ES-I3 (cell line): ENCODE results near the gene MYOM1.

Source experiments
- H3K36me3 ChIP-seq: 2 replicates; pipeline ENCODE4 v1.6.1; 2013; ENCODE audit warnings: mild to moderate bottlenecking, low read length, control low read depth, moderate library complexity; ENCODE audit not compliant: insufficient read depth
- H3K4me1 ChIP-seq: 2 replicates; pipeline ENCODE4 v1.6.1; 2013; ENCODE audit warnings: mild to moderate bottlenecking, control low read depth, low read length; ENCODE audit not compliant: insufficient read depth
- H3K9ac ChIP-seq: 2 replicates; pipeline ENCODE4 v1.6.1; 2013; ENCODE audit warnings: low read depth, mild to moderate bottlenecking, low read length, moderate library complexity
- H3K9me3 ChIP-seq: 2 replicates; pipeline ENCODE4 v1.6.1; 2013; ENCODE audit warnings: mild to moderate bottlenecking, low read length, moderate library complexity; ENCODE audit not compliant: control insufficient read depth, insufficient read depth

MYOM1 gene

GRCh38 chr18:3104190-3105054 is 115.3 kb downstream of the MYOM1 start:
- H3K4me1 ChIP-seq, result no peaks in the 10 kb centered on the region
- no peak overlapping the region for H3K9ac ChIP-seq
- H3K36me3 ChIP-seq, result no peaks in the 10 kb centered on the region
- no peaks in the 10 kb centered on the region for H3K9me3 ChIP-seq

- H3K36me3 ChIP-seq, result no peaks in the 10 kb centered on the region
- no peak overlapping the region for H3K9ac ChIP-seq
- H3K4me1 ChIP-seq, result no peaks in the 10 kb centered on the region
- no peaks in the 10 kb centered on the region for H3K9me3 ChIP-seq
These were observed 116.2 kb downstream of the MYOM1 start for GRCh38 chr18:3103576-3103975.

- Histone ChIP-seq H3K4me1 (no peaks in the 10 kb centered on the region), H3K36me3 (no peaks in the 10 kb centered on the region), H3K9me3 (no peaks in the 10 kb centered on the region), H3K9ac (no peak overlapping the region)
These were observed 116.8 kb downstream of the MYOM1 start for GRCh38 chr18:3102983-3103382.

- Histone ChIP-seq H3K36me3 (no peaks in the 10 kb centered on the region), H3K9ac (no peak overlapping the region), H3K4me1 (no peaks in the 10 kb centered on the region), H3K9me3 (no peaks in the 10 kb centered on the region)
These were observed 119.2 kb downstream of the MYOM1 start for GRCh38 chr18:3100498-3101132.

GRCh38 chr18:3099327-3099726 is 120.4 kb downstream of the MYOM1 start:
- no peaks in the 10 kb centered on the region for H3K4me1 ChIP-seq
- H3K9ac ChIP-seq, result no peak overlapping the region
- H3K9me3 ChIP-seq, result no peaks in the 10 kb centered on the region
- no peaks in the 10 kb centered on the region for H3K36me3 ChIP-seq

GRCh38 chr18:3097082-3097481 is 122.7 kb downstream of the MYOM1 start:
- Histone ChIP-seq H3K36me3 (no peaks in the 10 kb centered on the region), H3K9me3 (no peaks in the 10 kb centered on the region), H3K9ac (no peak overlapping the region), H3K4me1 (0 out of 2 replicates have a peak, but pooled peaks cover 4% of the 10 kb centered on the region)

GRCh38 chr18:3095921-3096320 is 123.8 kb downstream of the MYOM1 start:
- no peaks in the 10 kb centered on the region for H3K9me3 ChIP-seq
- no peaks in the 10 kb centered on the region for H3K36me3 ChIP-seq
- no peak overlapping the region for H3K9ac ChIP-seq
- 0 out of 2 replicates have a peak, but pooled peaks cover 4% of the 10 kb centered on the region for H3K4me1 ChIP-seq

GRCh38 chr18:3094338-3094684 is 125.5 kb downstream of the MYOM1 start:
- Histone ChIP-seq H3K4me1 (0 out of 2 replicates have a peak, but pooled peaks cover 4% of the 10 kb centered on the region), H3K9me3 (no peaks in the 10 kb centered on the region), H3K9ac (no peak overlapping the region), H3K36me3 (no peaks in the 10 kb centered on the region)

GRCh38 chr18:3093624-3094337 is 126.0 kb downstream of the MYOM1 start:
- Histone ChIP-seq H3K4me1 (0 out of 2 replicates have a peak, but pooled peaks cover 4% of the 10 kb centered on the region), H3K36me3 (no peaks in the 10 kb centered on the region), H3K9ac (no peak overlapping the region), H3K9me3 (no peaks in the 10 kb centered on the region)

- peaks cover 9% of the 10 kb centered on the region; the same call in 1 of the 2 replicates for H3K4me1 ChIP-seq
These were observed 127.0 kb downstream of the MYOM1 start for GRCh38 chr18:3092727-3093126.

GRCh38 chr18:3089579-3089978 is 130.2 kb downstream of the MYOM1 start:
- no peak overlapping the region for H3K9ac ChIP-seq
- no peaks in the 10 kb centered on the region for H3K9me3 ChIP-seq
- peaks cover 9% of the 10 kb centered on the region; the same call in 1 of the 2 replicates for H3K4me1 ChIP-seq
- H3K36me3 ChIP-seq, result no peaks in the 10 kb centered on the region

More at GRCh38 chr18:3092727-3093126, 127.0 kb downstream of the MYOM1 start:
- no peak overlapping the region for H3K9ac ChIP-seq
- no peaks in the 10 kb centered on the region for H3K36me3 ChIP-seq
- no peaks in the 10 kb centered on the region for H3K9me3 ChIP-seq

- Histone ChIP-seq H3K9ac (no peak overlapping the region), H3K36me3 (no peaks in the 10 kb centered on the region), H3K9me3 (no peaks in the 10 kb centered on the region), H3K4me1 (peaks cover 16% of the 10 kb centered on the region; the same call in 1 of the 2 replicates)
These were observed 131.3 kb downstream of the MYOM1 start for GRCh38 chr18:3088449-3088848.

GRCh38 chr18:3086871-3087270 is 132.9 kb downstream of the MYOM1 start:
- Histone ChIP-seq H3K36me3 (no peaks in the 10 kb centered on the region), H3K9me3 (no peaks in the 10 kb centered on the region), H3K4me1 (peaks cover 13% of the 10 kb centered on the region; the same call in 1 of the 2 replicates), H3K9ac (no peak overlapping the region)

- peaks cover 13% of the 10 kb centered on the region; the same call in 1 of the 2 replicates for H3K4me1 ChIP-seq
- no peaks in the 10 kb centered on the region for H3K36me3 ChIP-seq
- no peak overlapping the region for H3K9ac ChIP-seq
- H3K9me3 ChIP-seq, result no peaks in the 10 kb centered on the region
These were observed 134.2 kb downstream of the MYOM1 start for GRCh38 chr18:3085612-3086011.
